Effector memory CD4-positive, alpha-beta T cell (primary cell): ENCODE data around the gene PLS3.

Source experiments
- DNase-seq, 3 donors: peaks; one replicate each; pipeline ENCODE4 v3.0.0-alpha.2; 2020
- H3K27ac ChIP-seq: 2 replicates; pipeline ENCODE4 v1.7.0; 2013; ENCODE audit warnings: mild to moderate bottlenecking, low read length, moderate library complexity; ENCODE audit not compliant: insufficient read depth, poor library complexity, severe bottlenecking
- H3K27me3 ChIP-seq: replicated peaks from 2 replicates; pipeline ENCODE4 v1.7.0; 2013; ENCODE audit warnings: mild to moderate bottlenecking, low read length; ENCODE audit not compliant: insufficient read depth, control insufficient read depth, poor library complexity, severe bottlenecking
- H3K36me3 ChIP-seq: 2 replicates; pipeline ENCODE4 v1.7.0; 2013; ENCODE audit warnings: mild to moderate bottlenecking, low read length, moderate library complexity; ENCODE audit not compliant: control insufficient read depth, insufficient read depth
- H3K4me1 ChIP-seq: 2 replicates; pipeline ENCODE4 v1.7.0; 2013; ENCODE audit warnings: low read length, mild to moderate bottlenecking; ENCODE audit not compliant: control insufficient read depth, insufficient read depth, poor library complexity, severe bottlenecking
- H3K4me3 ChIP-seq: 2 replicates; pipeline ENCODE4 v1.7.0; 2013; ENCODE audit warnings: low read length, low read depth, mild to moderate bottlenecking; ENCODE audit not compliant: insufficient read depth, poor library complexity, severe bottlenecking
- H3K9me3 ChIP-seq: 2 replicates; pipeline ENCODE4 v1.7.0; 2013; ENCODE audit warnings: mild to moderate bottlenecking, low read length, moderate library complexity; ENCODE audit not compliant: control insufficient read depth
- total RNA-seq, 3 donors: gene quantifications; one replicate each; lab custom pipeline; 2026; lab: John Stamatoyannopoulos, UW

PLS3 gene
- 0.35 to 1.6 (median 0.39) reads per million in 3 donors for total RNA-seq

GRCh38 chrX:115560978-115561604 lies at the start of gene PLS3:
Gene PLS3 (plus strand): TSS chrX:115561174. CDS start chrX:115610251, 49,077 bp downstream.
- H3K27me3 ChIP-seq: no peaks in the 10 kb centered on the region
- no peaks in the 10 kb centered on the region for H3K4me1 ChIP-seq
- no peaks in the 10 kb centered on the region for H3K36me3 ChIP-seq
- no peak within 1 kb of the TSS for H3K27ac ChIP-seq
- H3K4me3 ChIP-seq: no peak within 1 kb of the TSS
- no peaks in the 10 kb centered on the region for H3K9me3 ChIP-seq
- DNase-seq: no peak

GRCh38 chrX:115518113-115518512 lies 42.9 kb upstream of the PLS3 start:
- H3K4me3 ChIP-seq: no peak overlapping the region
- H3K9me3 ChIP-seq: no peaks in the 10 kb centered on the region
- no peak overlapping the region for H3K27ac ChIP-seq
- H3K27me3 ChIP-seq: no peaks in the 10 kb centered on the region
- no peak for DNase-seq
- no peaks in the 10 kb centered on the region for H3K4me1 ChIP-seq
- no peaks in the 10 kb centered on the region for H3K36me3 ChIP-seq

GRCh38 chrX:115521741-115522140 lies 39.2 kb upstream of the PLS3 start:
- no peak for DNase-seq
- no peaks in the 10 kb centered on the region for H3K9me3 ChIP-seq
- no peaks in the 10 kb centered on the region for H3K36me3 ChIP-seq
- H3K27me3 ChIP-seq: no peaks in the 10 kb centered on the region
- H3K27ac ChIP-seq: no peak overlapping the region
- no peak overlapping the region for H3K4me3 ChIP-seq
- no peaks in the 10 kb centered on the region for H3K4me1 ChIP-seq

GRCh38 chrX:115522952-115523351 lies 38.0 kb upstream of the PLS3 start:
- no peaks in the 10 kb centered on the region for H3K27me3 ChIP-seq
- H3K4me3 ChIP-seq: no peak overlapping the region
- H3K27ac ChIP-seq: no peak overlapping the region
- no peaks in the 10 kb centered on the region for H3K36me3 ChIP-seq
- no peaks in the 10 kb centered on the region for H3K4me1 ChIP-seq
- DNase-seq: no peak
- H3K9me3 ChIP-seq: no peaks in the 10 kb centered on the region

GRCh38 chrX:115525486-115525885 lies 35.5 kb upstream of the PLS3 start:
- H3K27me3 ChIP-seq: no peaks in the 10 kb centered on the region
- H3K9me3 ChIP-seq: no peaks in the 10 kb centered on the region
- H3K4me1 ChIP-seq: no peaks in the 10 kb centered on the region
- H3K4me3 ChIP-seq: no peak overlapping the region
- H3K36me3 ChIP-seq: no peaks in the 10 kb centered on the region
- no peak overlapping the region for H3K27ac ChIP-seq
- no peak for DNase-seq

GRCh38 chrX:115531818-115532403 lies 29.1 kb upstream of the PLS3 start:
- Histone ChIP-seq H3K4me3 (no peak overlapping the region), H3K27ac (no peak overlapping the region), H3K9me3 (no peaks in the 10 kb centered on the region), H3K27me3 (no peaks in the 10 kb centered on the region), H3K36me3 (no peaks in the 10 kb centered on the region), H3K4me1 (no peaks in the 10 kb centered on the region)
- no peak for DNase-seq

GRCh38 chrX:115533485-115533884 lies 27.5 kb upstream of the PLS3 start:
- Histone ChIP-seq H3K36me3 (no peaks in the 10 kb centered on the region), H3K4me1 (no peaks in the 10 kb centered on the region), H3K4me3 (no peak overlapping the region), H3K27ac (no peak overlapping the region), H3K9me3 (no peaks in the 10 kb centered on the region), H3K27me3 (no peaks in the 10 kb centered on the region)
- DNase-seq: no peak

GRCh38 chrX:115534383-115534782 lies 26.6 kb upstream of the PLS3 start:
- no peak for DNase-seq
- Histone ChIP-seq H3K4me1 (no peaks in the 10 kb centered on the region), H3K4me3 (no peak overlapping the region), H3K36me3 (no peaks in the 10 kb centered on the region), H3K9me3 (no peaks in the 10 kb centered on the region), H3K27ac (no peak overlapping the region), H3K27me3 (no peaks in the 10 kb centered on the region)

- Histone ChIP-seq H3K4me1 (no peaks in the 10 kb centered on the region), H3K36me3 (no peaks in the 10 kb centered on the region), H3K27me3 (no peaks in the 10 kb centered on the region), H3K4me3 (no peak overlapping the region), H3K9me3 (no peaks in the 10 kb centered on the region), H3K27ac (no peak overlapping the region)
- no peak for DNase-seq
Measured at GRCh38 chrX:115535421-115535820, 25.6 kb upstream of the PLS3 start.

GRCh38 chrX:115535844-115536243 lies 25.1 kb upstream of the PLS3 start:
- no peak overlapping the region for H3K4me3 ChIP-seq
- no peaks in the 10 kb centered on the region for H3K4me1 ChIP-seq
- H3K36me3 ChIP-seq: no peaks in the 10 kb centered on the region
- H3K27me3 ChIP-seq: no peaks in the 10 kb centered on the region
- H3K27ac ChIP-seq: no peak overlapping the region
- no peak for DNase-seq
- no peaks in the 10 kb centered on the region for H3K9me3 ChIP-seq
